GM20431 (cell line): ENCODE data around the gene TLE4.

Experiments
- in situ Hi-C: fragments of 300-500 bp; cut with MseI, MboI; formaldehyde crosslinking; loops from one replicate; pipeline ENCODE4 v1.15.0; 2020; ENCODE audit warnings: low sequenced_read_pairs; ENCODE audit not compliant: unreplicated experiment

Gene TLE4

GRCh38 chr9:79681576-79681975 is 109.8 kb downstream of the TLE4 start:
- in situ Hi-C loops = no loop called here

- in situ Hi-C loops = no loop called here
Observed at GRCh38 chr9:79682076-79682736, 110.4 kb downstream of the TLE4 start.

- in situ Hi-C loops = no loop called here
Observed at GRCh38 chr9:79684059-79684458, 112.3 kb downstream of the TLE4 start.

- in situ Hi-C loops = no loop called here
Observed at GRCh38 chr9:79684711-79685575, 113.2 kb downstream of the TLE4 start.

- in situ Hi-C loops = no loop called here
Observed at GRCh38 chr9:79685577-79685976, 113.8 kb downstream of the TLE4 start.

- in situ Hi-C loops = no loop called here
Observed at GRCh38 chr9:79686381-79687130, 114.8 kb downstream of the TLE4 start.

GRCh38 chr9:79687131-79687447 is 115.3 kb downstream of the TLE4 start:
- in situ Hi-C loops = no loop called here

- in situ Hi-C loops = no loop called here
Observed at GRCh38 chr9:79688363-79688762, 116.6 kb downstream of the TLE4 start.

- in situ Hi-C loops = no loop called here
Observed at GRCh38 chr9:79689576-79689975, 117.8 kb downstream of the TLE4 start.

- in situ Hi-C loops = no loop called here
Observed at GRCh38 chr9:79691496-79691895, 119.7 kb downstream of the TLE4 start.

GRCh38 chr9:79692857-79693571 is 121.2 kb downstream of the TLE4 start:
- in situ Hi-C loops = no loop called here

- in situ Hi-C loops = no loop called here
Observed at GRCh38 chr9:79693750-79694149, 122.0 kb downstream of the TLE4 start.

- in situ Hi-C loops = no loop called here
Observed at GRCh38 chr9:79694208-79694607, 122.4 kb downstream of the TLE4 start.

- in situ Hi-C loops = no loop called here
Observed at GRCh38 chr9:79694676-79695400, 123.1 kb downstream of the TLE4 start.

- in situ Hi-C loops = no loop called here
Observed at GRCh38 chr9:79695531-79696175, 123.9 kb downstream of the TLE4 start.

GRCh38 chr9:79698967-79699366 is 127.2 kb downstream of the TLE4 start:
- in situ Hi-C loops = no loop called here

- in situ Hi-C loops = no loop called here
Observed at GRCh38 chr9:79699479-79699878, 127.7 kb downstream of the TLE4 start.

GRCh38 chr9:79700607-79701360 is 129.0 kb downstream of the TLE4 start:
- in situ Hi-C loops = no loop called here

- in situ Hi-C loops = no loop called here
Observed at GRCh38 chr9:79701651-79702050, 129.9 kb downstream of the TLE4 start.
